Measurements from ENCODE around the gene AFDN.

AFDN gene

DNA sequence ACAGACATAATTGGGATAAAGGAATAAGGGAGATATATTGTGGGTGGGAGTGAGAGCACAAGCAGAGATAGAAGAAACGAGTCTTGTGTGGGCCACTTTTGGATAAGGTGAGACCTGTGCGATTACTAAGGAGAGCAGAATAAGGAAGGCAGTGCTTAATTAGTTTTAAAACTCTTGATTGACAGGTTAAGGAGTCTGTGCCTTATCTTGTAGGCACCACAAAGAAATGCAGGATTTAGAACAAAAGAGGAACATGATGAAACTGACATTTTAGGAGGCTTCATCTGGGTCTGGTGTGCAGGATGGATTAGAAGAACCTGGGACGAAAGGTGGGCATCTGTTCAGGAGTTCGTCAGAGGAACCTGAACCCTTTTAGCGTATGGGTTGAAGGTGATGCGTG lies 100.5 kb downstream of the AFDN start:
- TF ChIP-seq, protein P1, sequence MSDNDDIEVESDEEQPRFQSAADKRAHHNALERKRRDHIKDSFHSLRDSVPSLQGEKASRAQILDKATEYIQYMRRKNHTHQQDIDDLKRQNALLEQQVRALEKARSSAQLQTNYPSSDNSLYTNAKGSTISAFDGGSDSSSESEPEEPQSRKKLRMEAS (IDR thresholded peaks at IDR 0.05; ENCODE audit: low read depth, low read length): no peak
- no peak for TF ChIP-seq POLR2A (IDR thresholded peaks at IDR 0.05; ENCODE audit: extremely low read depth, insufficient read length)
- no peak for TF ChIP-seq MYC (IDR thresholded peaks at IDR 0.05; ENCODE audit: low read depth, low read length)
- TF ChIP-seq, protein P2, sequence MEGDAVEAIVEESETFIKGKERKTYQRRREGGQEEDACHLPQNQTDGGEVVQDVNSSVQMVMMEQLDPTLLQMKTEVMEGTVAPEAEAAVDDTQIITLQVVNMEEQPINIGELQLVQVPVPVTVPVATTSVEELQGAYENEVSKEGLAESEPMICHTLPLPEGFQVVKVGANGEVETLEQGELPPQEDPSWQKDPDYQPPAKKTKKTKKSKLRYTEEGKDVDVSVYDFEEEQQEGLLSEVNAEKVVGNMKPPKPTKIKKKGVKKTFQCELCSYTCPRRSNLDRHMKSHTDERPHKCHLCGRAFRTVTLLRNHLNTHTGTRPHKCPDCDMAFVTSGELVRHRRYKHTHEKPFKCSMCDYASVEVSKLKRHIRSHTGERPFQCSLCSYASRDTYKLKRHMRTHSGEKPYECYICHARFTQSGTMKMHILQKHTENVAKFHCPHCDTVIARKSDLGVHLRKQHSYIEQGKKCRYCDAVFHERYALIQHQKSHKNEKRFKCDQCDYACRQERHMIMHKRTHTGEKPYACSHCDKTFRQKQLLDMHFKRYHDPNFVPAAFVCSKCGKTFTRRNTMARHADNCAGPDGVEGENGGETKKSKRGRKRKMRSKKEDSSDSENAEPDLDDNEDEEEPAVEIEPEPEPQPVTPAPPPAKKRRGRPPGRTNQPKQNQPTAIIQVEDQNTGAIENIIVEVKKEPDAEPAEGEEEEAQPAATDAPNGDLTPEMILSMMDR (IDR thresholded peaks at IDR 0.05; ENCODE audit: low read depth, low read length): no peak
- no peak for DNase-seq (ENCODE audit: low read depth)
- H3K4me3 ChIP-seq (ENCODE audit: low read depth, low read length): no peak overlapping the region

DNA sequence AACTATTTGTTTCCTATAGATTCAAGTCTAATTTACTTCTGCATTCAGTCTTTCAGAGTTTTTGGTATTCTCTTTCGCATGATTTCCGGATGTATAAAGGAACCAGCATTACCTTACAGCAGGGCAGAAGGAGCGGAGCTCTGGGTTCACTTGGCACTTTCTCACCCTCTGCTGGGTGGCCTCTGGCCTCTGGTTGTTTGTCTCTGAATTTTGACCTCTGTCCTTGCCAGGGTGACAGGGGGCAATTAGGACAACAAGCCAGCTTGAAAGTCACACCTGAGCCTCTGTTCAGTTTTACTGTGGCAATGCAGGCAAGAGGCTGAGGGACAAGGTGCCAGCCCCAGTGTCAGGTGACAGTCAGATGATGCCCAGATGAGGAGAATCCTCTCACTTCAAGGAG lies 101.4 kb downstream of the AFDN start:
- no peak for TF ChIP-seq MYC (IDR thresholded peaks at IDR 0.05; ENCODE audit: low read depth, low read length)
- H3K4me3 ChIP-seq (ENCODE audit: low read depth, low read length): no peak overlapping the region
- DNase-seq (ENCODE audit: low read depth): no peak

DNA sequence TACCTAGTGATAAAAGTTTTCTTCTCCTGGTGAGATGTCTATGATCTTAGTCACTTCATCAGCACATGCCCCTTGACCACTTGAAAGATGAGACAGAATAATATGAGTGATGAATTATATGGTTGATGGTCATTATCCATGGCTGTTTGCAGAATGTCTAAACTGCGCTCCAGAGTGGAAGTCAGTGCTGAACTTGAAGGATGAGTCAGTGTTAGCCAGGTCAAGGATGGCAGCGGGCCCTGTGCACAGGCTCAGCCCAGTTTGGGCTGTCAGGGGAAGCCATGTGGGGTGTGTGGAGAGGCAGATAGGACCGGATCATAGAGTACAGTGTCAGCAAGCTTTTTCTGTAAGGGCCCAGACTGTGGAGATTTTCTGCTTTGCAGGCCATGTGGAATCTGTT lies 103.6 kb downstream of the AFDN start:
- no peak overlapping the region for H3K4me3 ChIP-seq (ENCODE audit: low read depth, low read length)
- TF ChIP-seq POLR2A (IDR thresholded peaks at IDR 0.05; ENCODE audit: extremely low read depth, insufficient read length) (no peak), MYC (IDR thresholded peaks at IDR 0.05; ENCODE audit: low read depth, low read length) (no peak)
- TF ChIP-seq, protein P2 (IDR thresholded peaks at IDR 0.05; ENCODE audit: low read depth, low read length): no peak
- TF ChIP-seq, protein P1 (IDR thresholded peaks at IDR 0.05; ENCODE audit: low read depth, low read length): no peak
- DNase-seq (ENCODE audit: low read depth): no peak

DNA sequence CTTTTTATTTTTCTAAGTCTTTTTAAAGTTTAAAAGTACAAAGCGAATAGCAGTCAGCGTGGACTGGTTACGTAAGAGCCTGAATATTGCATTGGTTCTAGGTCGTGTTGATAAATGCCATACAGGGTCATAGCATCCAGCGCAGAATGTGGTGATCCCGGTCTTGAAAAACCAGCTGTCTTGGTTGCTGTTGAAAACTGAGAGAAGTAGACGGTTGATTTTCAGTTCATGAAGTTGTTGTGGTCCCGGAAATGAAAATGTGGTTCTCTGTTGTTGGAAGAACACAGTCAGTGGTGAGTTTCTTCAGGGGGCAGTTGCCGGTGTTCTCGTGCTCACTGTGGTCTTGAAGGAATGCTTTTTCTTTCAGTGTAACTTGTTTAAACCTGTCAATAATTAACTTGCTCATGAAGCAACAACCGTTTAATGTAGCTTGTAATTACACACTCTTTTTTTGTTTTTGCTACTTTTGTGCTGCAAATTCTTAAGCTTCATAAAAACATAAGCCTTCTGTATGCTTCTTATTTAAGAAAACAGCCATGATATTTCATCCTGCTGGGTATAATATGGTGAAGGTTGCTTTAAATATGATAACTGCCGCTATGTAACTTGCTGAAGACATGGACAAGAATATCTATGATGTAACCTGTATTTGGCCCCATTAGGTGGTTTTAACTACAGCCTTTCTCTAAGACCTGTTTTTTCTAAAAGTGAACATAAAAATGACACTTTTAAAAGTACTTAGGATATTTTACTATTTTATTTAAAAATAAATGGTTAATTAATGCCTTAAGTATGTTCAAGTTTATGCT lies 106.0 kb downstream of the AFDN start:
- TF ChIP-seq, protein P1 (IDR thresholded peaks at IDR 0.05; ENCODE audit: low read depth, low read length): no peak
- no peak overlapping the region for H3K4me3 ChIP-seq (ENCODE audit: low read depth, low read length)
- DNase-seq (ENCODE audit: low read depth): no peak

DNA sequence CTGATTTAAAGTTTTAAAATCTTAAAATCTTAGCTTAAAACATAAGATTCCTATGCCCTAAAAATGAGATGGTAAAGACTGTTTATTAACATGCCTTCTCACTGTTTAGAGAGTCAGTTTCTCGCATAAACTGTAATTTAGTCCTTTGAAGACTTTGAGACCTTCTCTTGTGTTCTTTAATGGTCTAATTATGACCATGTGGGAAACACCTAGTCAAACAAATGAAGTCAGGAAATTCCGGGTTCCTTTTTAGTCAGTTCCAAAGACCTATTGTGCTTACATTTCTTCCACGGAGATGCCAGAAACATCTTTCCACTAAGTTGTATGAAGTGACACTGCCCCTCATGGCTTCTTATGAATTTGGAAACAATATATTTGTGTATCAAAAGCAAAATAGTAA lies 106.6 kb downstream of the AFDN start:
- H3K4me3 ChIP-seq (ENCODE audit: low read depth, low read length): no peak overlapping the region
- no peak for DNase-seq (ENCODE audit: low read depth)
- no peak for TF ChIP-seq MYC (IDR thresholded peaks at IDR 0.05; ENCODE audit: low read depth, low read length)
- TF ChIP-seq, protein P2 (IDR thresholded peaks at IDR 0.05; ENCODE audit: low read depth, low read length): no peak
- TF ChIP-seq POLR2A (IDR thresholded peaks at IDR 0.05; ENCODE audit: extremely low read depth, insufficient read length): no peak
- TF ChIP-seq, protein P1 (IDR thresholded peaks at IDR 0.05; ENCODE audit: low read depth, low read length): no peak

DNA sequence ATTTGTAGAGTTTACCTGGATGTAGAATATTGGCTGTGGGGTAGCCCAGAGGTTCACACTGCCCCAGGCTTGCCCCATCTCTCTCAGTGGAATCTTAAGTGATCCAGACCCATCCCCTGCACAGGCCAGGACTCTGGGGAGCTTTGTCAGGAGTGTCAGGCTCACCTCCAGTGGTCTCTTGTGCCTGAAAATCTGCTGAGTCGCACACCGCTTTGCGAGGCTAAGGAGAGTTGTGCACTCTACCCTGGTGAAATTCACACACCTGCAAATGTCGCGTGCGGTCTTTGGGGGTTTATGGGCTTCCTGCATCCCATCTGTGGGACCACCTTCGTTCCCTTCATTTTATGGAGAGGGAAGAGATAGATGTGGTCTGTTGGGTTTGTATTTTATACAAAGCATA lies 107.1 kb downstream of the AFDN start:
- no peak for DNase-seq (ENCODE audit: low read depth)
- TF ChIP-seq, protein P1 (IDR thresholded peaks at IDR 0.05; ENCODE audit: low read depth, low read length): no peak
- no peak for TF ChIP-seq MYC (IDR thresholded peaks at IDR 0.05; ENCODE audit: low read depth, low read length)
- TF ChIP-seq POLR2A (IDR thresholded peaks at IDR 0.05; ENCODE audit: extremely low read depth, insufficient read length): no peak
- TF ChIP-seq, protein P2 (IDR thresholded peaks at IDR 0.05; ENCODE audit: low read depth, low read length): no peak
- no peak overlapping the region for H3K4me3 ChIP-seq (ENCODE audit: low read depth, low read length)
